HL-60 (cell line): ENCODE measurements around the gene DESI1.

Experiments used
- DNase-seq, 2 experiments: peaks; one replicate each; pipeline ENCODE4 v3.0.0-alpha.2; 2010 to 2020; ENCODE audit warnings: low read depth in 1 of 2, low spot score in 1 of 2
- H3K27ac ChIP-seq: fragments of 250-450 bp; sonication (Bioruptor Pico); replicated peaks from 2 replicates; pipeline ENCODE4 v1.5.1; 2020; ENCODE audit warnings: mild to moderate bottlenecking, moderate library complexity
- H3K27me3 ChIP-seq: fragments of 250-450 bp; sonication (Bioruptor Pico); 2 replicates; pipeline ENCODE4 v1.5.1; 2021; ENCODE audit warnings: mild to moderate bottlenecking, moderate library complexity; ENCODE audit not compliant: insufficient read depth, poor library complexity, severe bottlenecking
- H3K4me3 ChIP-seq: replicated peaks from 2 replicates; pipeline ENCODE4 v1.5.1; 2011; ENCODE audit warnings: mild to moderate bottlenecking, control low read depth, low read length; ENCODE audit not compliant: insufficient read depth
- CTCF ChIP-seq: IDR thresholded peaks from one replicate; pipeline ENCODE4 v1.5.1; 2011; ENCODE audit warnings: low read length, control low read depth, inconsistent platforms; ENCODE audit not compliant: insufficient read depth
- GABPA ChIP-seq: IDR thresholded peaks from 2 replicates; pipeline ENCODE4 v1.6.1; 2012; ENCODE audit warnings: low read depth
- POLR2AphosphoS5 ChIP-seq: IDR thresholded peaks from 2 replicates; pipeline ENCODE4 v1.6.1; 2012; ENCODE audit warnings: low read depth
- REST ChIP-seq: IDR thresholded peaks from 2 replicates; pipeline ENCODE4 v1.6.1; 2012; ENCODE audit warnings: low read depth; ENCODE audit not compliant: insufficient replicate concordance
- SPI1 ChIP-seq: IDR thresholded peaks from 2 replicates; pipeline ENCODE4 v1.6.1; 2012; ENCODE audit warnings: low read depth, mild to moderate bottlenecking, borderline replicate concordance

Gene DESI1

GRCh38 chr22:41598891-41599635 lies 21.8 kb downstream of the DESI1 start:
- no peak overlapping the region for H3K4me3 ChIP-seq

GRCh38 chr22:41598081-41598480 lies 22.8 kb downstream of the DESI1 start:
- no peaks in the 10 kb centered on the region for H3K27me3 ChIP-seq
- TF ChIP-seq SPI1 (no peak), CTCF (no peak), REST (no peak), POLR2AphosphoS5 (no peak), GABPA (no peak)
- no peak for DNase-seq
- H3K27ac ChIP-seq: no peak overlapping the region
- H3K4me3 ChIP-seq: no peak overlapping the region

More at GRCh38 chr22:41598891-41599635, 21.8 kb downstream of the DESI1 start:
- no peaks in the 10 kb centered on the region for H3K27me3 ChIP-seq
- H3K27ac ChIP-seq: no peak overlapping the region
- DNase-seq: no peak
- TF ChIP-seq GABPA: no peak
- no peak for TF ChIP-seq REST
- TF ChIP-seq CTCF: no peak
- no peak for TF ChIP-seq POLR2AphosphoS5
- no peak for TF ChIP-seq SPI1

- H3K4me3 ChIP-seq: no peak overlapping the region
- TF ChIP-seq CTCF (no peak), SPI1 (no peak), POLR2AphosphoS5 (no peak), GABPA (no peak), REST (no peak)
- no peak for DNase-seq
- no peaks in the 10 kb centered on the region for H3K27me3 ChIP-seq
- no peak overlapping the region for H3K27ac ChIP-seq
These were observed 23.2 kb downstream of the DESI1 start for GRCh38 chr22:41597635-41597953.
